Endodermal cell (in vitro differentiated cells): ENCODE data around the gene CDK12. TPM values are rescaled to one million over a fixed set of nuclear protein-coding genes. Genes with fewer than 3 reads are reported as not detected.
"Not testable (repeated sequence)": the region's sequence is repeated elsewhere in the genome, so short reads cannot be mapped to it uniquely, and the experiment has no call there.

Experiments
- DNase-seq: peaks from one replicate; pipeline ENCODE4 v3.0.0-alpha.2; 2017
- H3K27ac ChIP-seq: 2 replicates; pipeline ENCODE4 v1.5.1; 2013; ENCODE audit warnings: mild to moderate bottlenecking, low read depth, low read length, moderate library complexity
- H3K27me3 ChIP-seq: 2 replicates; pipeline ENCODE4 v1.6.1; 2013; ENCODE audit warnings: mild to moderate bottlenecking, low read length, moderate library complexity; ENCODE audit not compliant: insufficient read depth, control insufficient read depth, poor library complexity, severe bottlenecking
- H3K36me3 ChIP-seq: 2 replicates; pipeline ENCODE4 v1.7.0; 2013; ENCODE audit warnings: mild to moderate bottlenecking, low read length, moderate library complexity; ENCODE audit not compliant: control insufficient read depth, insufficient read depth
- H3K4me1 ChIP-seq: one replicate; pipeline ENCODE4 v1.7.0; 2013; ENCODE audit warnings: low read length; ENCODE audit not compliant: control insufficient read depth, insufficient read depth
- H3K4me3 ChIP-seq: 2 replicates; pipeline ENCODE4 v1.5.1; 2013; ENCODE audit warnings: mild to moderate bottlenecking, low read length, moderate library complexity
- H3K9ac ChIP-seq: 2 replicates; pipeline ENCODE4 v1.6.1; 2013; ENCODE audit warnings: mild to moderate bottlenecking, low read length, moderate library complexity; ENCODE audit not compliant: poor library complexity, severe bottlenecking; ENCODE audit errors: extremely low read depth
- H3K9me3 ChIP-seq: 2 replicates; pipeline ENCODE4 v1.6.1; 2013; ENCODE audit warnings: mild to moderate bottlenecking, low read length, moderate library complexity; ENCODE audit not compliant: control insufficient read depth
- H3K27ac Mint-ChIP-seq: 2 replicates; pipeline ENCODE4 v1.8.0; 2020; ENCODE audit warnings: mixed read lengths
- H3K27me3 Mint-ChIP-seq: 2 replicates; pipeline ENCODE4 v1.8.0; 2021; ENCODE audit warnings: mild to moderate bottlenecking, mixed read lengths; ENCODE audit not compliant: insufficient read depth
- H3K36me3 Mint-ChIP-seq: 2 replicates; pipeline ENCODE4 v1.8.0; 2020; ENCODE audit warnings: low read depth, mixed read lengths
- H3K4me1 Mint-ChIP-seq: 2 replicates; pipeline ENCODE4 v1.8.0; 2020; ENCODE audit warnings: mixed read lengths
- H3K4me3 Mint-ChIP-seq: 2 replicates; pipeline ENCODE4 v1.8.0; 2020; ENCODE audit warnings: mild to moderate bottlenecking, moderate library complexity, mixed read lengths
- H3K9me3 Mint-ChIP-seq: 2 replicates; pipeline ENCODE4 v1.8.0; 2020; ENCODE audit warnings: mild to moderate bottlenecking, mixed read lengths
- WGBS, 2 experiments: methylation state at CpG; one replicate each; pipeline versions ENCODE4 v1.1.5 to v1.1.7; 2013; ENCODE audit warnings: missing lambda C conversion rate in 2 of 2, mixed read lengths in 1 of 2; ENCODE audit not compliant: insufficient coverage in 1 of 2, insufficient read length in 1 of 2; 5-methylcytosine and 5-hydroxymethylcytosine counted together
- total RNA-seq, 2 donors: library from RNA; stranded (reverse); fragmentation: NEBNext Ultra II Directional in 1 of 2; extraction: Animal tissue kit (Norgen Biotek cat#: 25700) in 1 of 2; gene quantifications; 2 replicates in 1 of 2; 3 replicates in 1 of 2; pipeline ENCODE4 v1.2.1, GENCODE V29; 2021
- TF ChIP-seq, protein P1 (sequence below): fragments of 200-600 bp; sonication (generic); conservative IDR thresholded peaks from 2 replicates; pipeline ENCODE4 v1.5.0; 2021; ENCODE audit warnings: antibody characterized with exemption, mild to moderate bottlenecking

The CDK12 gene
- total RNA-seq, 2 donors from 2014 or later, result 62.8 to 70.2 TPM

GRCh38 chr17:39486242-39486641 is 25.0 kb downstream of the CDK12 start:
- H3K4me3 ChIP-seq, result no peak overlapping the region
- Mint-ChIP-seq H3K4me1 (no peaks in the 10 kb centered on the region), H3K4me3 (no peak overlapping the region), H3K36me3 (peaks cover 20% of the 10 kb centered on the region), H3K27me3 (no peaks in the 10 kb centered on the region), H3K27ac (peak overlapping the region; percentile 30), H3K9me3 (no peaks in the 10 kb centered on the region)
- no peaks in the 10 kb centered on the region for H3K27me3 ChIP-seq
- H3K27ac ChIP-seq, result no peak overlapping the region
- 79 to 97% methylated on average over 2 of the region's 2 CpGs for WGBS, 2 experiments
- H3K4me1 ChIP-seq, result no peaks in the 10 kb centered on the region
- H3K36me3 ChIP-seq, result peaks cover 34% of the 10 kb centered on the region
- H3K9me3 ChIP-seq, result no peaks in the 10 kb centered on the region
- DNase-seq, result no peak
- H3K9ac ChIP-seq, result no peak overlapping the region
- TF ChIP-seq, protein P1, sequence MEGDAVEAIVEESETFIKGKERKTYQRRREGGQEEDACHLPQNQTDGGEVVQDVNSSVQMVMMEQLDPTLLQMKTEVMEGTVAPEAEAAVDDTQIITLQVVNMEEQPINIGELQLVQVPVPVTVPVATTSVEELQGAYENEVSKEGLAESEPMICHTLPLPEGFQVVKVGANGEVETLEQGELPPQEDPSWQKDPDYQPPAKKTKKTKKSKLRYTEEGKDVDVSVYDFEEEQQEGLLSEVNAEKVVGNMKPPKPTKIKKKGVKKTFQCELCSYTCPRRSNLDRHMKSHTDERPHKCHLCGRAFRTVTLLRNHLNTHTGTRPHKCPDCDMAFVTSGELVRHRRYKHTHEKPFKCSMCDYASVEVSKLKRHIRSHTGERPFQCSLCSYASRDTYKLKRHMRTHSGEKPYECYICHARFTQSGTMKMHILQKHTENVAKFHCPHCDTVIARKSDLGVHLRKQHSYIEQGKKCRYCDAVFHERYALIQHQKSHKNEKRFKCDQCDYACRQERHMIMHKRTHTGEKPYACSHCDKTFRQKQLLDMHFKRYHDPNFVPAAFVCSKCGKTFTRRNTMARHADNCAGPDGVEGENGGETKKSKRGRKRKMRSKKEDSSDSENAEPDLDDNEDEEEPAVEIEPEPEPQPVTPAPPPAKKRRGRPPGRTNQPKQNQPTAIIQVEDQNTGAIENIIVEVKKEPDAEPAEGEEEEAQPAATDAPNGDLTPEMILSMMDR, result no peak

DNA sequence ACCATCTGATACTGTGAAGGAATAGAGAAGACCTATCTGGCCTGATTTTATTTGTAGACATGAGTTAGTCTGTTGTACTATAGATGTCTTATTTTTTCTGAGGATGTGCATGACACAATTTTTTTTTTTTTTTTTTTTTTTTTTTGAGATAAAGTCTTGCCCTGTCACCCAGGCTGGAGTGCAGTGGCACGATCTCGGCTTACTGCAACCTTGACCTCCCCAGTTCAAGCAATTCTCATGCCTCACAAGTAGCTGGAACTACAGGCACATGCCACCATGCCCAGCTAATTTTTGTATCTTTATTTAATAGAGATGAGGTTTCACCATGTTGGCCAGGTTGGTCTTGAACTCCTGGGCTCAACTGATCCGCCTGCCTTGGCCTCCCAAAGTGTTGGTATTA is 26.2 kb downstream of the CDK12 start:
- peaks cover 20% of the 10 kb centered on the region for H3K36me3 Mint-ChIP-seq
- not testable (repeated sequence) for H3K4me1 Mint-ChIP-seq, H3K9ac ChIP-seq, DNase-seq, H3K4me1 ChIP-seq, H3K27ac Mint-ChIP-seq, H3K4me3 ChIP-seq, H3K27me3 ChIP-seq, H3K9me3 ChIP-seq, H3K27ac ChIP-seq, H3K4me3 Mint-ChIP-seq, H3K27me3 Mint-ChIP-seq, H3K9me3 Mint-ChIP-seq
- H3K36me3 ChIP-seq, result peaks cover 39% of the 10 kb centered on the region
- WGBS, 2 experiments, result 98% methylated on average over 3 of the region's 3 CpGs; no CpG with 5 or more reads in 1 of the 2 experiments

DNA sequence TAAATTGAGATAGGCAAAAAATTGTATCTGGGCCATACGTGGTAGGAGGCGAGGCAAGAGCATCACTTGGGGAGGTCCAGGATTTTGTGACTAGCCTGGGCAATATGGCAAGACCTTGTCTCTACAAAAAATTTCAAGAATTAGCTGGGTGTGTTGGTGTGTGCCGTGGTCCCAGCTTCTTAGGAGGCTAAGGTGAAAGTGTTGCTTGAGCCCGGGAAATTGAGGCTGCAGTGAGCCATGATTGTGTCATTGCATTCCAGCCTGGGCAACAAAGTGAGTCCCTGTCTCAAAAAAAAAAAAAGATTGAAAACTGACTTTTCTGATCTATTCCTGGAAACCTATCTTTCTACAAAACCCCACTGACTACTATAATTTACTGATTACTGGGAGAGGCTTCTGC is 26.7 kb downstream of the CDK12 start:
- Histone ChIP-seq H3K9me3 (no peaks in the 10 kb centered on the region), H3K36me3 (peaks cover 39% of the 10 kb centered on the region), H3K27ac (no peak overlapping the region), H3K4me3 (no peak overlapping the region), H3K27me3 (no peaks in the 10 kb centered on the region), H3K4me1 (no peaks in the 10 kb centered on the region), H3K9ac (no peak overlapping the region)
- Mint-ChIP-seq H3K27ac (peak overlapping the region; percentile 48), H3K4me3 (no peak overlapping the region), H3K27me3 (no peaks in the 10 kb centered on the region), H3K4me1 (no peaks in the 10 kb centered on the region), H3K9me3 (no peaks in the 10 kb centered on the region), H3K36me3 (peaks cover 24% of the 10 kb centered on the region)
- TF ChIP-seq, protein P1, result no peak
- 91 to 100% methylated on average over 4 of the region's 4 CpGs for WGBS, 2 experiments
- no peak for DNase-seq

GRCh38 chr17:39496921-39497320 is 35.6 kb downstream of the CDK12 start:
- H3K27ac ChIP-seq, H3K4me1 ChIP-seq, H3K27me3 ChIP-seq, DNase-seq, H3K9me3 ChIP-seq, H3K4me3 ChIP-seq, H3K9ac ChIP-seq, H3K27me3 Mint-ChIP-seq, H3K27ac Mint-ChIP-seq, H3K4me3 Mint-ChIP-seq, H3K4me1 Mint-ChIP-seq, H3K9me3 Mint-ChIP-seq: not testable (repeated sequence)
- peaks cover 59% of the 10 kb centered on the region for H3K36me3 Mint-ChIP-seq
- WGBS, 2 experiments, result 92 to 96% methylated on average over 10 to 12 of the region's 12 CpGs
- H3K36me3 ChIP-seq, result peaks cover 67% of the 10 kb centered on the region
